HG02759 (cell line): ENCODE results near the gene SCMH1.
A peak's percentile ranks its signal among the peaks of the same experiment; 100 is the strongest.
"Not testable (repeated sequence)": the region's sequence is repeated elsewhere in the genome, so short reads cannot be mapped to it uniquely, and the experiment has no call there.

Source experiments
- ATAC-seq: cut with Tn5 transposase; IDR thresholded peaks from one replicate; pipeline ENCODE4 v1.9.1; 2021; ENCODE audit warnings: mild to moderate bottlenecking, moderate library complexity; ENCODE audit not compliant: unreplicated experiment

Gene SCMH1

GRCh38 chr1:41251120-41251519 lies 9.0 kb upstream of the SCMH1 start:
- not testable (repeated sequence) for ATAC-seq

GRCh38 chr1:41249319-41249718 lies 7.2 kb upstream of the SCMH1 start:
- ATAC-seq = no peak

GRCh38 chr1:41246568-41246967 lies 4.5 kb upstream of the SCMH1 start:
- no peak for ATAC-seq

GRCh38 chr1:41245659-41246058 lies 3.6 kb upstream of the SCMH1 start:
- ATAC-seq = no peak

- ATAC-seq = no peak
These were observed 926 bp upstream of the SCMH1 start for GRCh38 chr1:41243079-41243385.

GRCh38 chr1:41242342-41243078 lies 404 bp upstream of the SCMH1 start:
- peak; percentile 22 for ATAC-seq

- peak; percentile 68 for ATAC-seq
These were observed 755 bp downstream of the SCMH1 start for GRCh38 chr1:41241354-41241748.

- no peak for ATAC-seq
These were observed 1.2 kb downstream of the SCMH1 start for GRCh38 chr1:41240781-41241353.

- ATAC-seq = no peak
These were observed 2.0 kb downstream of the SCMH1 start for GRCh38 chr1:41239988-41240610.

GRCh38 chr1:41238311-41238988 lies 3.7 kb downstream of the SCMH1 start:
- ATAC-seq = no peak

- no peak for ATAC-seq
These were observed 5.3 kb downstream of the SCMH1 start for GRCh38 chr1:41236781-41237180.

GRCh38 chr1:41235893-41236292 lies 6.2 kb downstream of the SCMH1 start:
- ATAC-seq = no peak

GRCh38 chr1:41233708-41234107 lies 8.4 kb downstream of the SCMH1 start:
- ATAC-seq = no peak

GRCh38 chr1:41232305-41232704 lies 9.8 kb downstream of the SCMH1 start:
- no peak for ATAC-seq

GRCh38 chr1:41230656-41231055 lies 11.4 kb downstream of the SCMH1 start:
- ATAC-seq = no peak

GRCh38 chr1:41229219-41229618 lies 12.9 kb downstream of the SCMH1 start:
- not testable (repeated sequence) for ATAC-seq

GRCh38 chr1:41226815-41227434 lies 15.2 kb downstream of the SCMH1 start:
- ATAC-seq = no peak

- ATAC-seq = no peak
These were observed 16.6 kb downstream of the SCMH1 start for GRCh38 chr1:41225495-41225894.

- no peak for ATAC-seq
These were observed 19.6 kb downstream of the SCMH1 start for GRCh38 chr1:41222496-41222895.

- no peak for ATAC-seq
These were observed 20.1 kb downstream of the SCMH1 start for GRCh38 chr1:41221995-41222394.

GRCh38 chr1:41218152-41218551 lies 24.0 kb downstream of the SCMH1 start:
- no peak for ATAC-seq
